Measurements from ENCODE around the gene CLCN1. TPM values are rescaled to one million over a fixed set of nuclear protein-coding genes. Genes with fewer than 3 reads are reported as not detected.

The CLCN1 gene
- total RNA-seq, 4 donors from 2014 or later: 0.64 TPM; not detected in 3

- no peaks in the 10 kb centered on the region for H3K9me3 ChIP-seq
- H3K4me3 ChIP-seq: no peak overlapping the region
- no peak overlapping the region for H3K27ac ChIP-seq
- H3K36me3 ChIP-seq: no peaks in the 10 kb centered on the region
- 90% methylated on average over 10 of the region's 10 CpGs for WGBS
- H3K4me1 ChIP-seq: peaks cover 9% of the 10 kb centered on the region
- DNase-seq (ENCODE audit: low spot score in 2 of 2): no peak
- no peaks in the 10 kb centered on the region for H3K27me3 ChIP-seq
- TF ChIP-seq POLR2A (IDR thresholded peaks at IDR 0.05) (no peak), POLR2AphosphoS5 (IDR thresholded peaks at IDR 0.05) (no peak), EP300 (IDR thresholded peaks at IDR 0.05) (no peak)
- TF ChIP-seq, protein P1, sequence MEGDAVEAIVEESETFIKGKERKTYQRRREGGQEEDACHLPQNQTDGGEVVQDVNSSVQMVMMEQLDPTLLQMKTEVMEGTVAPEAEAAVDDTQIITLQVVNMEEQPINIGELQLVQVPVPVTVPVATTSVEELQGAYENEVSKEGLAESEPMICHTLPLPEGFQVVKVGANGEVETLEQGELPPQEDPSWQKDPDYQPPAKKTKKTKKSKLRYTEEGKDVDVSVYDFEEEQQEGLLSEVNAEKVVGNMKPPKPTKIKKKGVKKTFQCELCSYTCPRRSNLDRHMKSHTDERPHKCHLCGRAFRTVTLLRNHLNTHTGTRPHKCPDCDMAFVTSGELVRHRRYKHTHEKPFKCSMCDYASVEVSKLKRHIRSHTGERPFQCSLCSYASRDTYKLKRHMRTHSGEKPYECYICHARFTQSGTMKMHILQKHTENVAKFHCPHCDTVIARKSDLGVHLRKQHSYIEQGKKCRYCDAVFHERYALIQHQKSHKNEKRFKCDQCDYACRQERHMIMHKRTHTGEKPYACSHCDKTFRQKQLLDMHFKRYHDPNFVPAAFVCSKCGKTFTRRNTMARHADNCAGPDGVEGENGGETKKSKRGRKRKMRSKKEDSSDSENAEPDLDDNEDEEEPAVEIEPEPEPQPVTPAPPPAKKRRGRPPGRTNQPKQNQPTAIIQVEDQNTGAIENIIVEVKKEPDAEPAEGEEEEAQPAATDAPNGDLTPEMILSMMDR (IDR thresholded peaks at IDR 0.05): no peak
These were observed 13.7 kb downstream of the CLCN1 start for GRCh38 chr7:143329471-143330170.

DNA sequence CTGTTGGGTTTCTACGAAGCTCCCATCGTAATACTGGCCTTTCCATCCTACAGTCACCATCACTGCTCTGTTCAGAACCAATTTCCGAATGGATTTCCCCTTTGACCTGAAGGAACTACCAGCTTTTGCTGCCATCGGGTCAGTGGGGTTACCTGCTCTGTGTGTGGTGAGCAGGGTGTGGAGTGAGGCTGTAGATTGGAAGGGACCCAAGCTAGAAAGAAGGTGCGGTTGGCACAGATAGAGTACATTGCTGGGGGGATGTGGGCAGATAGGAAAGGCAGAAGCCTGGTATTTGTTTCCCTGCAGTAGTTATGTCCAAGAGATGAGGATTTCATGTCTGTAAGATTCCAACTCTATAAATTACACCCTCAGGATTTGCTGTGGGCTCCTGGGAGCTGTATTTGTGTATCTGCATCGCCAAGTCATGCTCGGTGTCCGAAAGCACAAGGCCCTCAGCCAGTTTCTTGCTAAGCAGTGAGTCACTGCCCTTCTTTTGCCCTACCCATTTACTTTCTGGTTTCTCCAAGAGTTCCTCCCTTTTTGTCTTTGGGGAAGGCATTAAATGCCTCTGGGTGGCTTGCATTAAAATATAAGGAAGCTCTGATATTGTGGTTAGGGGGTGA, 15.4 kb downstream of the CLCN1 start:
- no peak overlapping the region for H3K4me3 ChIP-seq

DNA sequence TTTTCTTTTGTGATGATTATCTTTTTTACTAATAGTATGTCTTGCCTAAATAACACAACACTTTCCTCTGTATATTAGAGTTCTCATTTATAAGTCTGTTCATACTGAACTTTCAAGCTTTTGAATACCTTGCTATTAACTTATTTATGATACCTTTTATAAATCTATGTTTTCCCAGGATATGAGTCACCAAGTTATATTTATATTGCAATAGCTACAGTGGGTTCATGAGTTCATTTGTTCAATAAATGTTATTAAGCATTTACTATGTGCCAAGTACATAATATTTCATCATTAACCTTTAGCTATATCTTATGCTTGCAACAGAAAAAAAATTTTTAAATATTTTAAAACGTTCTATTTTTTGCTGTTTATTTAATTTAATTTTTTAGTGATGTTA, 18.3 kb downstream of the CLCN1 start:
- TF ChIP-seq POLR2A (IDR thresholded peaks at IDR 0.05) (no peak), POLR2AphosphoS5 (IDR thresholded peaks at IDR 0.05) (no peak), EP300 (IDR thresholded peaks at IDR 0.05) (no peak)
- TF ChIP-seq, protein P1 (IDR thresholded peaks at IDR 0.05): no peak
- no peak overlapping the region for H3K27ac ChIP-seq
- DNase-seq (ENCODE audit: low spot score in 2 of 2): no peak
- H3K9me3 ChIP-seq: no peaks in the 10 kb centered on the region
- no peaks in the 10 kb centered on the region for H3K36me3 ChIP-seq
- WGBS: 51% methylated on average over 1 of the region's 1 CpG
- H3K27me3 ChIP-seq: no peaks in the 10 kb centered on the region
- peaks cover 9% of the 10 kb centered on the region for H3K4me1 ChIP-seq
- H3K4me3 ChIP-seq: no peak overlapping the region

More for the DNA sequence above, 15.4 kb downstream of the CLCN1 start:
- Histone ChIP-seq H3K36me3 (no peaks in the 10 kb centered on the region), H3K27me3 (no peaks in the 10 kb centered on the region), H3K27ac (no peak overlapping the region), H3K4me1 (peaks cover 9% of the 10 kb centered on the region), H3K9me3 (no peaks in the 10 kb centered on the region)
- DNase-seq (ENCODE audit: low spot score in 2 of 2): no peak
- no peak for TF ChIP-seq EP300 (IDR thresholded peaks at IDR 0.05)
- TF ChIP-seq, protein P1 (IDR thresholded peaks at IDR 0.05): no peak
- no peak for TF ChIP-seq POLR2AphosphoS5 (IDR thresholded peaks at IDR 0.05)
- TF ChIP-seq POLR2A (IDR thresholded peaks at IDR 0.05): no peak
- 58% methylated on average over 8 of the region's 8 CpGs for WGBS

- TF ChIP-seq POLR2AphosphoS5 (IDR thresholded peaks at IDR 0.05) (no peak), POLR2A (IDR thresholded peaks at IDR 0.05) (no peak), EP300 (IDR thresholded peaks at IDR 0.05) (no peak)
- TF ChIP-seq, protein P1 (IDR thresholded peaks at IDR 0.05): no peak
- WGBS: 89% methylated on average over 3 of the region's 3 CpGs
These were observed 21.3 kb downstream of the CLCN1 start for GRCh38 chr7:143337216-143337615.

GRCh38 chr7:143341842-143342241, 25.9 kb downstream of the CLCN1 start:
- peaks cover 13% of the 10 kb centered on the region for H3K27me3 ChIP-seq
- 90% methylated on average over 8 of the region's 8 CpGs for WGBS

More at GRCh38 chr7:143337216-143337615, 21.3 kb downstream of the CLCN1 start:
- no peaks in the 10 kb centered on the region for H3K27me3 ChIP-seq
- no peak for DNase-seq (ENCODE audit: low spot score in 2 of 2)
- H3K36me3 ChIP-seq: no peaks in the 10 kb centered on the region
- no peak overlapping the region for H3K4me3 ChIP-seq
- H3K27ac ChIP-seq: no peak overlapping the region
- no peaks in the 10 kb centered on the region for H3K9me3 ChIP-seq
- no peaks in the 10 kb centered on the region for H3K4me1 ChIP-seq

More at GRCh38 chr7:143341842-143342241, 25.9 kb downstream of the CLCN1 start:
- H3K36me3 ChIP-seq: no peaks in the 10 kb centered on the region
- H3K4me3 ChIP-seq: no peak overlapping the region
- H3K9me3 ChIP-seq: no peaks in the 10 kb centered on the region
- TF ChIP-seq POLR2A (IDR thresholded peaks at IDR 0.05): no peak
- TF ChIP-seq, protein P1 (IDR thresholded peaks at IDR 0.05): no peak
- no peak for TF ChIP-seq POLR2AphosphoS5 (IDR thresholded peaks at IDR 0.05)
- TF ChIP-seq EP300 (IDR thresholded peaks at IDR 0.05): no peak
- DNase-seq (ENCODE audit: low spot score in 2 of 2): no peak
- no peak overlapping the region for H3K27ac ChIP-seq
- peaks cover 5% of the 10 kb centered on the region for H3K4me1 ChIP-seq

All from suprapubic skin (tissue), 4 donors.